Measurements from ENCODE around the gene ABHD16A. TPM values are rescaled to one million over a fixed set of nuclear protein-coding genes. Genes with fewer than 3 reads are reported as not detected.

The ABHD16A gene
- total and polyA plus RNA-seq, 2 of the 13 experiments (the other 11 are each of a cell fraction or from before 2014, with no cell fraction given): 43.5 to 45.4 TPM

DNA sequence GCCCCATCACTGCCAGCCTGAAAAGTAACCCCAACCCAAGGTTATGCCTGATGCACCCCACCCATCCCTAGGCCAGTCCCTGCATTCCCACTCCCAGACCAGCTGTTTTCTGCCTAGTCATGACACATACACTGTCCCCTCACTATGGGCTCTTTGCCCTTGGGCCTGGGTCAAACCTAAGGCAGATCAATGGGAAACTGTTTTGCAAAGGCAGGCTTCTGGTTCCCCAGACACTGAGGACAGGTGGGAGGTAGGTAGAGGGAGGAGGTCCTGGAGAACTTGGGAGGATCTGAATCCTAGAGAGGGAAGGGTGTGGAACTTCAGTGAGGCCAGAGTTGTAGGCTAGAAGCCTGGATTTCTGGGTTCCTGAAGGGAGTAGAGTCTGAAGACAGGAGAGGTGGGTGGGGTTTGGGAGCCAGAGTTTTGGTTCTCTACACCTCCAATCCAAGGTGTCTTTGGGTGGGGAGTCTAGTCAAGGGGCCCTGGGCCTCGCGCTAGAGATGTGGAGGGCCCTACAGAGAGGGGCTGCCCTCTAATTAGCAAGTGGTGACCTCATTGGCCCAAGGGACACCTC, 31.2 kb upstream of the ABHD16A start (continued):
- TF ChIP-seq FOSL2 (CRISPR knock-in tag; IDR thresholded peaks at IDR 0.05) (no peak), ERF (CRISPR knock-in tag; IDR thresholded peaks at IDR 0.05) (no peak), ZNF746 (CRISPR knock-in tag; IDR thresholded peaks at IDR 0.05) (no peak), SMAD9 (CRISPR knock-in tag; IDR thresholded peaks at IDR 0.05) (no peak), ZNF317 (CRISPR knock-in tag; IDR thresholded peaks at IDR 0.05) (no peak), HNRNPUL1 (IDR thresholded peaks at IDR 0.05; ENCODE audit: low read depth, low read length) (no peak), TGIF2 (CRISPR knock-in tag; IDR thresholded peaks at IDR 0.05) (peak; percentile 59; the same call in 1 of the 2 replicates), RFX1 (IDR thresholded peaks at IDR 0.05) (no peak), ZNF441 (CRISPR knock-in tag; IDR thresholded peaks at IDR 0.05; ENCODE audit: borderline replicate concordance) (peak; percentile 54; the same call in 1 of the 2 replicates), NR2C2 (CRISPR knock-in tag; IDR thresholded peaks at IDR 0.05; ENCODE audit: borderline replicate concordance) (no peak), ZNF556 (CRISPR knock-in tag; IDR thresholded peaks at IDR 0.05; ENCODE audit: borderline replicate concordance) (peak; percentile 53; the same call in 1 of the 2 replicates), EED (CRISPR knock-in tag; IDR thresholded peaks at IDR 0.05) (no peak), ZNF496 (CRISPR knock-in tag; IDR thresholded peaks at IDR 0.05; ENCODE audit: insufficient replicate concordance) (no peak), HES4 (CRISPR knock-in tag; IDR thresholded peaks at IDR 0.05; ENCODE audit: borderline replicate concordance) (no peak), ZSCAN31 (CRISPR knock-in tag; IDR thresholded peaks at IDR 0.05; ENCODE audit: low read depth) (no peak), ZNF337 (CRISPR knock-in tag; IDR thresholded peaks at IDR 0.05; ENCODE audit: borderline replicate concordance, low read depth) (no peak), ZNF543 (CRISPR knock-in tag; IDR thresholded peaks at IDR 0.05) (no peak), CAMTA2 (CRISPR knock-in tag; IDR thresholded peaks at IDR 0.05; ENCODE audit: borderline replicate concordance) (no peak), SP140L (CRISPR knock-in tag; IDR thresholded peaks at IDR 0.05; ENCODE audit: borderline replicate concordance) (no peak)
- TF ChIP-seq, protein P1, sequence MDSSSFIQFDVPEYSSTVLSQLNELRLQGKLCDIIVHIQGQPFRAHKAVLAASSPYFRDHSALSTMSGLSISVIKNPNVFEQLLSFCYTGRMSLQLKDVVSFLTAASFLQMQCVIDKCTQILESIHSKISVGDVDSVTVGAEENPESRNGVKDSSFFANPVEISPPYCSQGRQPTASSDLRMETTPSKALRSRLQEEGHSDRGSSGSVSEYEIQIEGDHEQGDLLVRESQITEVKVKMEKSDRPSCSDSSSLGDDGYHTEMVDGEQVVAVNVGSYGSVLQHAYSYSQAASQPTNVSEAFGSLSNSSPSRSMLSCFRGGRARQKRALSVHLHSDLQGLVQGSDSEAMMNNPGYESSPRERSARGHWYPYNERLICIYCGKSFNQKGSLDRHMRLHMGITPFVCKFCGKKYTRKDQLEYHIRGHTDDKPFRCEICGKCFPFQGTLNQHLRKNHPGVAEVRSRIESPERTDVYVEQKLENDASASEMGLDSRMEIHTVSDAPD (CRISPR knock-in tag; IDR thresholded peaks at IDR 0.05): no peak
- TF ChIP-seq, protein P2, sequence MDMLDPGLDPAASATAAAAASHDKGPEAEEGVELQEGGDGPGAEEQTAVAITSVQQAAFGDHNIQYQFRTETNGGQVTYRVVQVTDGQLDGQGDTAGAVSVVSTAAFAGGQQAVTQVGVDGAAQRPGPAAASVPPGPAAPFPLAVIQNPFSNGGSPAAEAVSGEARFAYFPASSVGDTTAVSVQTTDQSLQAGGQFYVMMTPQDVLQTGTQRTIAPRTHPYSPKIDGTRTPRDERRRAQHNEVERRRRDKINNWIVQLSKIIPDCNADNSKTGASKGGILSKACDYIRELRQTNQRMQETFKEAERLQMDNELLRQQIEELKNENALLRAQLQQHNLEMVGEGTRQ (IDR thresholded peaks at IDR 0.05; ENCODE audit: low read depth, low read length): no peak; the same call in 1 of the 2 replicates
- TF ChIP-seq, protein P2 (CRISPR knock-in tag; IDR thresholded peaks at IDR 0.05; ENCODE audit: borderline replicate concordance): no peak
- TF ChIP-seq, protein P3, sequence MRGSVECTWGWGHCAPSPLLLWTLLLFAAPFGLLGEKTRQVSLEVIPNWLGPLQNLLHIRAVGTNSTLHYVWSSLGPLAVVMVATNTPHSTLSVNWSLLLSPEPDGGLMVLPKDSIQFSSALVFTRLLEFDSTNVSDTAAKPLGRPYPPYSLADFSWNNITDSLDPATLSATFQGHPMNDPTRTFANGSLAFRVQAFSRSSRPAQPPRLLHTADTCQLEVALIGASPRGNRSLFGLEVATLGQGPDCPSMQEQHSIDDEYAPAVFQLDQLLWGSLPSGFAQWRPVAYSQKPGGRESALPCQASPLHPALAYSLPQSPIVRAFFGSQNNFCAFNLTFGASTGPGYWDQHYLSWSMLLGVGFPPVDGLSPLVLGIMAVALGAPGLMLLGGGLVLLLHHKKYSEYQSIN (CRISPR knock-in tag; IDR thresholded peaks at IDR 0.05; ENCODE audit: borderline replicate concordance): no peak
- TF ChIP-seq, protein P4, sequence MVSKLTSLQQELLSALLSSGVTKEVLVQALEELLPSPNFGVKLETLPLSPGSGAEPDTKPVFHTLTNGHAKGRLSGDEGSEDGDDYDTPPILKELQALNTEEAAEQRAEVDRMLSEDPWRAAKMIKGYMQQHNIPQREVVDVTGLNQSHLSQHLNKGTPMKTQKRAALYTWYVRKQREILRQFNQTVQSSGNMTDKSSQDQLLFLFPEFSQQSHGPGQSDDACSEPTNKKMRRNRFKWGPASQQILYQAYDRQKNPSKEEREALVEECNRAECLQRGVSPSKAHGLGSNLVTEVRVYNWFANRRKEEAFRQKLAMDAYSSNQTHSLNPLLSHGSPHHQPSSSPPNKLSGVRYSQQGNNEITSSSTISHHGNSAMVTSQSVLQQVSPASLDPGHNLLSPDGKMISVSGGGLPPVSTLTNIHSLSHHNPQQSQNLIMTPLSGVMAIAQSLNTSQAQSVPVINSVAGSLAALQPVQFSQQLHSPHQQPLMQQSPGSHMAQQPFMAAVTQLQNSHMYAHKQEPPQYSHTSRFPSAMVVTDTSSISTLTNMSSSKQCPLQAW (CRISPR knock-in tag; IDR thresholded peaks at IDR 0.05): no peak
- TF ChIP-seq, protein P5, sequence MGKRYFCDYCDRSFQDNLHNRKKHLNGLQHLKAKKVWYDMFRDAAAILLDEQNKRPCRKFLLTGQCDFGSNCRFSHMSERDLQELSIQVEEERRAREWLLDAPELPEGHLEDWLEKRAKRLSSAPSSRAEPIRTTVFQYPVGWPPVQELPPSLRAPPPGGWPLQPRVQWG (CRISPR knock-in tag; IDR thresholded peaks at IDR 0.05; ENCODE audit: borderline replicate concordance, low read depth): no peak
